Esophagus squamous epithelium (tissue), 4 donors: ENCODE measurements around the gene KLHDC9.

Experiments
- POLR2A ChIP-seq, 4 donors: fragments of 450-650 bp; IDR thresholded peaks; one replicate each; pipeline ENCODE4 v1.6.1; 2017; ENCODE audit warnings: antibody characterized with exemption in 4 of 4, mild to moderate bottlenecking in 4 of 4, moderate library complexity in 3 of 4
- TF ChIP-seq, protein P1 (sequence below), 6 experiments: fragments of 450-650 bp in 4 of 6; fragments of 200-600 bp in 2 of 6; sonication (generic) in 2 of 6; IDR thresholded peaks; one replicate each; pipeline ENCODE4 v1.5.1; 2016 to 2019; ENCODE audit warnings: antibody characterized with exemption in 6 of 6, mild to moderate bottlenecking in 4 of 6, moderate library complexity in 4 of 6

DNA sequence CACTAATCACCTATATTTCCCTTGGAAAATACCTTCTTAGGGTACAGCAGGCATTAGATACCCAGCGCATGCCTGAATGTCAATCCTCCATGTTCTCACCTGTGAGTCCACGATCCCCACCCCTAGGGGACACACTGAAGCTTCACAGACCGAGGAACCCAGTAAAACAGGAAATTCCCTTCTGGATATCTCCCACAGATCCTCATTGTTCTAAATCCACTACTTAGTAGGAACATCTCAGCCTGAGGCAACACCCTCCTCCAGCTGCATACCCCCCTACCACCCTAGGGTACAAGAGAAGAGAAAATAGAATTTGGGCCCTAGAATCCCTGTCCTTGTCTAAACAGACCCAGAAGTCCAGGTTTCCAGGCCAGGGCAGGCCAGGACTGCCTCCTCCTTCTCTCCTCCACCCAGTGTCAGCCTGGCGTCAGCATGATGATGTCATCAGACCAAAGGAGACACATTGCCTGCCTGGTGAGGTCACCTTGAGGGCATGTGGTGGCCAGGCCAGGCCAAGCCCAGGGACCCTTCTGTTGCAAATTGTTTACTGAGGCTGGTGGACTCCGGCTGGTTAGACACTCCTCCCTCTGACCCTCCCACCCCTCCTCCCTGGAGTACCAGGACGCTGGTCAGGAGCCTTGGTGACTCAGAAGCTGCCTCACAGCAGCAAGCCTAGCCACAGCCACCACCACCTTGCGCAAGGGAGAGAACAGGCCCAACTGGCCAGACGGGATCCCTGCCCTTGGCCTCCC, 15.0 kb upstream of the KLHDC9 start:
- TF ChIP-seq, protein P1, sequence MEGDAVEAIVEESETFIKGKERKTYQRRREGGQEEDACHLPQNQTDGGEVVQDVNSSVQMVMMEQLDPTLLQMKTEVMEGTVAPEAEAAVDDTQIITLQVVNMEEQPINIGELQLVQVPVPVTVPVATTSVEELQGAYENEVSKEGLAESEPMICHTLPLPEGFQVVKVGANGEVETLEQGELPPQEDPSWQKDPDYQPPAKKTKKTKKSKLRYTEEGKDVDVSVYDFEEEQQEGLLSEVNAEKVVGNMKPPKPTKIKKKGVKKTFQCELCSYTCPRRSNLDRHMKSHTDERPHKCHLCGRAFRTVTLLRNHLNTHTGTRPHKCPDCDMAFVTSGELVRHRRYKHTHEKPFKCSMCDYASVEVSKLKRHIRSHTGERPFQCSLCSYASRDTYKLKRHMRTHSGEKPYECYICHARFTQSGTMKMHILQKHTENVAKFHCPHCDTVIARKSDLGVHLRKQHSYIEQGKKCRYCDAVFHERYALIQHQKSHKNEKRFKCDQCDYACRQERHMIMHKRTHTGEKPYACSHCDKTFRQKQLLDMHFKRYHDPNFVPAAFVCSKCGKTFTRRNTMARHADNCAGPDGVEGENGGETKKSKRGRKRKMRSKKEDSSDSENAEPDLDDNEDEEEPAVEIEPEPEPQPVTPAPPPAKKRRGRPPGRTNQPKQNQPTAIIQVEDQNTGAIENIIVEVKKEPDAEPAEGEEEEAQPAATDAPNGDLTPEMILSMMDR (IDR thresholded peaks at IDR 0.05): peak in 2 of 6 experiments; percentile 3 to 24
- TF ChIP-seq POLR2A (IDR thresholded peaks at IDR 0.05): peak in 1 of 4 donors; percentile 11
